ENCODE measurements around the gene SOST. TPM values are rescaled to one million over a fixed set of nuclear protein-coding genes. Genes with fewer than 3 reads are reported as not detected.

The SOST gene
- total and polyA plus RNA-seq, 4 donors, result 0.02 to 0.04 TPM; not detected in 2

DNA sequence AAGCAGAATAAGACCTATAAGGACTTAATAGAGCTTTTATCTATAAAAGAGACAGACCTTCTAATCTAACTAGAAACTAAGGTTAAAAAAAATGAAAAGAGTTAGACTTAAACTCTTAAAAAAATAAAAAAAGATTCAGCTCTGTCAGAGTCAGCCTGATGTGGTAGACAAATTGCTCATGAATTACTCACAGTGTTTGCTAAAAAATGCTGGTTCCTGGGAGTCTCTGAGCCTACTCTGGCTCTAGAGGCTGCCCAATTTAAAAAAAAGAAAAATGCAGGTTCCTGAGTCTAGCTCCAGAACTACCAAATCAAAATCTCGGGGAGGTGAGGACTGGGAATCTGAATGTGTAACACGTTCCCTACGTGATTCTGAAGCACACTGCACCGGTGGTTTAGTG lies 18.1 kb downstream of the SOST start:
- no peak for TF ChIP-seq CTCF (IDR thresholded peaks at IDR 0.05; ENCODE audit: control extremely low read depth, extremely low read depth)
- no peak overlapping the region for H3K27ac ChIP-seq (ENCODE audit: low read depth in 1 of 2, low read length in 1 of 2)
- WGBS, 2 donors, result 81 to 84% methylated on average over 4 of the region's 4 CpGs
- H3K36me3 ChIP-seq (ENCODE audit: control insufficient read depth in 4 of 4, insufficient read depth in 4 of 4, low read length in 4 of 4), result no peaks in the 10 kb centered on the region
- ATAC-seq (ENCODE audit: insufficient read depth, low FRiP score) (no peak), DNase-seq (no peak)
- H3K4me1 ChIP-seq (ENCODE audit: control insufficient read depth in 5 of 5, insufficient read depth in 5 of 5, low read length in 5 of 5), result peaks cover 0 to 6% (median 0%) of the 10 kb centered on the region in 5 donors
- H3K4me3 ChIP-seq, result no peak overlapping the region
- H3K9ac ChIP-seq (ENCODE audit: insufficient read depth in 1 of 2, low read length in 2 of 2), result no peak overlapping the region
- H3K27me3 ChIP-seq (ENCODE audit: control insufficient read depth in 3 of 3, insufficient read depth in 3 of 3, low read length in 2 of 3), result peaks cover 0 to 3% (median 0%) of the 10 kb centered on the region in 3 donors
- H3K9me3 ChIP-seq (ENCODE audit: control insufficient read depth in 4 of 4, insufficient read depth in 3 of 4, low read length in 3 of 4), result peaks cover 0 to 1% (median 0%) of the 10 kb centered on the region in 4 donors

- no peak for TF ChIP-seq CTCF (IDR thresholded peaks at IDR 0.05; ENCODE audit: control extremely low read depth, extremely low read depth)
- 86 to 94% methylated on average over 2 of the region's 2 CpGs for WGBS, 2 donors
- DNase-seq (no peak), ATAC-seq (ENCODE audit: insufficient read depth, low FRiP score) (no peak)
- no peaks in the 10 kb centered on the region for H3K27me3 ChIP-seq (ENCODE audit: control insufficient read depth in 3 of 3, insufficient read depth in 3 of 3, low read length in 2 of 3)
- H3K4me3 ChIP-seq, result no peak overlapping the region
- H3K36me3 ChIP-seq (ENCODE audit: control insufficient read depth in 4 of 4, insufficient read depth in 4 of 4, low read length in 4 of 4), result no peaks in the 10 kb centered on the region
- peaks cover 0 to 2% (median 0%) of the 10 kb centered on the region in 5 donors for H3K4me1 ChIP-seq (ENCODE audit: control insufficient read depth in 5 of 5, insufficient read depth in 5 of 5, low read length in 5 of 5)
- H3K9ac ChIP-seq (ENCODE audit: insufficient read depth in 1 of 2, low read length in 2 of 2), result no peak overlapping the region
- H3K9me3 ChIP-seq (ENCODE audit: control insufficient read depth in 4 of 4, insufficient read depth in 3 of 4, low read length in 3 of 4), result peaks cover 0 to 3% (median 0%) of the 10 kb centered on the region in 4 donors
- no peak overlapping the region for H3K27ac ChIP-seq (ENCODE audit: low read depth in 1 of 2, low read length in 1 of 2)
These were observed 20.9 kb downstream of the SOST start for GRCh38 chr17:43737722-43738121.

GRCh38 chr17:43736389-43736788 lies 22.2 kb downstream of the SOST start:
- no peak for ATAC-seq (ENCODE audit: insufficient read depth, low FRiP score)
- Histone ChIP-seq H3K27me3 (ENCODE audit: control insufficient read depth in 3 of 3, insufficient read depth in 3 of 3, low read length in 2 of 3) (no peaks in the 10 kb centered on the region), H3K4me3 (no peak overlapping the region), H3K36me3 (ENCODE audit: control insufficient read depth in 4 of 4, insufficient read depth in 4 of 4, low read length in 4 of 4) (no peaks in the 10 kb centered on the region), H3K9ac (ENCODE audit: insufficient read depth in 1 of 2, low read length in 2 of 2) (no peak overlapping the region), H3K9me3 (ENCODE audit: control insufficient read depth in 4 of 4, insufficient read depth in 3 of 4, low read length in 3 of 4) (peaks cover 0 to 3% (median 0%) of the 10 kb centered on the region in 4 donors), H3K27ac (ENCODE audit: low read depth in 1 of 2, low read length in 1 of 2) (no peak overlapping the region), H3K4me1 (ENCODE audit: control insufficient read depth in 5 of 5, insufficient read depth in 5 of 5, low read length in 5 of 5) (peaks cover 0 to 1% (median 0%) of the 10 kb centered on the region in 5 donors)
- WGBS, 2 donors, result 92 to 95% methylated on average over 2 of the region's 2 CpGs
- DNase-seq, result no peak
- no peak for TF ChIP-seq CTCF (IDR thresholded peaks at IDR 0.05; ENCODE audit: control extremely low read depth, extremely low read depth)

DNA sequence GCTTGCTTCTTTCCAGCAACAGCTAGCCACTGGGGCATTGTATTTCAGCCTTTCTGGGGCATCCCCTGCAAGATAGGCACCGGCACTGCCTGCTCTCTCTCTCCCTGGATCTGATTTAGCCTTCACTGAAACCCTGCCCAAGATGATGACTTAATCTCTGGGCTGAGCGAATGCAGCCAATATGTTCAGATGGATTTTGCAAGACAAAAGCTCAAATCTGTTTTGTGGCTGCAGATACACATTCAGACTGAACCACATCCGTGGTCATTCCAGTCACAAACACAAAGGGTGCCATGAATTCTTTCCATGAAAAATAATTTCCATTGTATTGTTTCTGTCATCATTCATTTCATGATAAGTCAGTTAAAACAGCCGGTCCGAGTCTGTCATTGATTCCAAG lies 24.2 kb downstream of the SOST start:
- no peak for ATAC-seq (ENCODE audit: insufficient read depth, low FRiP score)
- WGBS, 2 donors, result 56 to 67% methylated on average over 5 of the region's 5 CpGs
- H3K9me3 ChIP-seq (ENCODE audit: control insufficient read depth in 4 of 4, insufficient read depth in 3 of 4, low read length in 3 of 4), result peaks cover 0 to 1% (median 0%) of the 10 kb centered on the region in 4 donors

More for the DNA sequence above, 24.2 kb downstream of the SOST start:
- Histone ChIP-seq H3K4me1 (ENCODE audit: control insufficient read depth in 5 of 5, insufficient read depth in 5 of 5, low read length in 5 of 5) (no peaks in the 10 kb centered on the region), H3K36me3 (ENCODE audit: control insufficient read depth in 4 of 4, insufficient read depth in 4 of 4, low read length in 4 of 4) (no peaks in the 10 kb centered on the region), H3K27ac (ENCODE audit: low read depth in 1 of 2, low read length in 1 of 2) (no peak overlapping the region), H3K27me3 (ENCODE audit: control insufficient read depth in 3 of 3, insufficient read depth in 3 of 3, low read length in 2 of 3) (no peaks in the 10 kb centered on the region), H3K4me3 (no peak overlapping the region), H3K9ac (ENCODE audit: insufficient read depth in 1 of 2, low read length in 2 of 2) (no peak overlapping the region)
- no peak for TF ChIP-seq CTCF (IDR thresholded peaks at IDR 0.05; ENCODE audit: control extremely low read depth, extremely low read depth)
- DNase-seq, result no peak
